Amniotic epithelial cell (primary cell): ENCODE results near the gene RHOH.
"Not testable (repeated sequence)": the region's sequence is repeated elsewhere in the genome, so short reads cannot be mapped to it uniquely, and the experiment has no call there.

Experiments
- DNase-seq: peaks from one replicate; pipeline ENCODE4 v3.0.0-alpha.2; 2010; ENCODE audit warnings: low read depth

Gene RHOH

GRCh38 chr4:40262077-40262528 is 65.3 kb downstream of the RHOH start:
- no peak for DNase-seq

GRCh38 chr4:40262861-40263260 is 66.0 kb downstream of the RHOH start:
- DNase-seq = no peak

GRCh38 chr4:40264497-40264896 is 67.7 kb downstream of the RHOH start:
- peak; percentile 92 for DNase-seq

- peak; percentile 62 for DNase-seq
Observed at GRCh38 chr4:40264995-40265909, 68.4 kb downstream of the RHOH start.

- no peak for DNase-seq
Observed at GRCh38 chr4:40265910-40266274, 69.1 kb downstream of the RHOH start.

DNA sequence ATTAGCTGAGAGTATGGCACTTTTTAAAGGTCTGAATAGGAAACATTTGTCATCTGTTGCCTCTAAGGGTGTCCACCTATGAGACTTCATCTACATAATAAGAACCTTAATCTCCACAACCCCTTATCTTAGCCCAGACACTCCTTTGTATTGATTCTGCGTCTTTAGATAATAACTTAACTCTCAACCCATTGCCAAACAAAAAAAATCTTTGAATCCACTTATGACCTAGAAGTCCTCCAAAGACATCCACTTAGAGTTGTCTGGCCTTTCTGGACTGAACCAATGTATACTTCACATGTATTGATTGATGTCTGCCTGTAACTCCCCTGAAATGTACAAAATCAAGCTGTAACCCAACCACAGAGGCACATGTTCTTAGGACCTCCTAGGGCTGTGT is 72.3 kb downstream of the RHOH start:
- no peak for DNase-seq

GRCh38 chr4:40270609-40271008 is 73.8 kb downstream of the RHOH start:
- DNase-seq = no peak

DNA sequence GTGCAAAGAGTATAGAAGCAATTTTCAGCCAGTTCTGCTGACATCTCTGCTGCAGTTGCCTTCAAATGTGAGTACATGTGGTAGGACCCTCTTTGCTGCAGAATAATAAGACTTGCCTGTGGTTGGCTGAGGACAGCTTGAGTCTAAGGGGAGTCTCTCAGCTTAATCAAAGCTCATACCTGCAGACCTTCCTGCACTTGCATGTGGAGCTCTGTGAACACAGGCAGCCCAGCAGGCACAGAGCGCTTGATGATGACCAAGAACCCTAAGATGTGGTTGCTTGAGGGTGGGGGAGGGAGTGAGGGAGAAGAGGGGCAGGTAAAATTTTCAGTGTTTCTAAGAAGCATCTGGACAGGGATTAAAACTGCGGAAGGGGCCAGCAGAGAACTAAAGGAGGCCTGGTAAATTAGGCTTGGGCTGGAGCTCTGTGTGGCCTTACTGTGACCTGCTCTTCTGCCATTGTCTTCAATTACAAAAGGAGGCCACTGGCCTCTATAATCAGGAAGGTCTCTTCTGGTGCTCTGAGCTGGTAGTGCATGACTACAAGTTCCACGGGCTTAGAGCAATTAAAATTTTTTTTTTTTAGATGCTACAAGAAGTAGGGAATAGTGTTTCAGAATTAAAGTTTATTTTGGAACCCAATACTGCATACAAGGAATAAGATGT is 78.4 kb downstream of the RHOH start:
- no peak for DNase-seq

DNA sequence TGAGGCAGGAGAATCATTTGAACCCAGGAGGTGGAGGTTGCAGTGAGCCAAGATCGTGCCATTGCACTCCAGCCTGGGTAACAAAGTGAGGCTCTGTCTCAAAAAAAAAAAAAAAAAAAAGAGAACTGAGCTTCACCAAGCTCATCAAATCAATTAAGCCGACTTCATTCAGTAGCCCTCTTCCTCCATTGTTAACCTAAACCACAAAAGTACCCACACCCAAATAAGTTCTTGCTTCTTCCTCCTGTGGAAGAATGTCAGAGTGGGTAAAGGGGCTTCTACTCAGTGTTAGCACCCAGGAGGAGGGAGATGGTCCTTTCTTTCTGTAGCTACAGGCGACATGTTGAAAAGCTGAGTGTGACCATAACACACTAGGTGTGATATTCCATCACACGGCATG is 79.7 kb downstream of the RHOH start:
- DNase-seq = no peak

DNA sequence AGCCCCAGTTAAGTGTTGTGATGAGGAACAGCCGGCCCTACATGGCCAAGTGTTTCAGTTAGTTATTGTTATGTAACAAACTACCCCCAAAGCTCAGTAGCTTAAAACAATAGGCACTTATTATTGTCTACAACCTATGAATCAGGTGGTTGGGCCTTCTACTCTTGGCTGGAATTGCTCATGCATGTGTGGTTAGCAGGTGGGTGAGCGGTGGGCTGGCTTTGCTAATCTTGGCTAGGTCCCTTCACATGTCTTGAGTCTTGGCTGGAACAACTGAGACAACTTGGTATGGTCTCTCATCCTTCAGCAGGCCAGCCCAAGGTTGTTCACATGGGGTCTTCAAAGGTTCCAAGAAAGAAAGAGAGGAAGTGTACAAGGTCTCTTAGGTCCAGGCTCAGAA is 83.8 kb downstream of the RHOH start:
- no peak for DNase-seq

GRCh38 chr4:40281099-40281498 is 84.3 kb downstream of the RHOH start:
- no peak for DNase-seq

DNA sequence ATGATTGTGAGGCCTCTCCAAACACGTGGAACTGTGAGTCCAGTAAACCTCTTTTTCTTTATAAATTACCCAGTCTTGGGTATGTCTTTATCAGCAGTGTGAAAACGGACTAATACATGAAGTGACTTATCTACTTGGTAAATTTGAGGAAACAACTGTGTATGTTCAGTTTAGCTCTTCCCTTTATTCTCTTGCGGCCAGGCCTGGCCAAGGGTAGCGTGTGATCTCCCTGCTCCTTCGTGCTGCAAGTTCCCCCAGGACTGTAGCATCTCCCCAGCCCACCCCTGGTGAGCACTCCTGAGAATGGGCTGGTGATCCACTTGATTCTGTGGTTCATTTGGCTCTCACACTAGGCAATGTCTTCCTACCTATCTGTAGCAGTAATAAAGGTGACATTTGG is 85.1 kb downstream of the RHOH start:
- DNase-seq = no peak

DNA sequence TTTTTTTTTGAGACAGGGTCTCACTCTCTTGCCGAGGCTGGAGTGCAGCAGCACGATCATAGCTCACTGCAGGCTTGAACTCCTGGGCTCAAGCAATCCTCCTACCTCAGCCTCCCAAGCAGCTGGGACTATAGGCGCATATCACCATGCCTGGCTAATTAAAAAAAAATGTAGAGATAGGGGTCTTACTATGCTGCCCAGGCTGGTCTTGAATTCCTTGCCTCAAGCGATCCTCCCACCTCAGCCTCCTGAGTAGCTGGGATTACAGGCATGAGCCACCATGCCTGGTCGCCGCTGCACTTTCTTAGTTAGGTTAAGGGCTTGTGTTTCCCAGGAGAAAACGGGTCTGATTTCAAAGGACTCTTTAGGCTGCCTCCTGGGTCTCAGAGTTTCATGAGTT is 86.0 kb downstream of the RHOH start:
- DNase-seq = not testable (repeated sequence)

GRCh38 chr4:40283413-40283812 is 86.6 kb downstream of the RHOH start:
- DNase-seq = no peak

GRCh38 chr4:40283968-40284367 is 87.1 kb downstream of the RHOH start:
- DNase-seq = no peak

GRCh38 chr4:40285692-40286091 is 88.9 kb downstream of the RHOH start:
- no peak for DNase-seq

DNA sequence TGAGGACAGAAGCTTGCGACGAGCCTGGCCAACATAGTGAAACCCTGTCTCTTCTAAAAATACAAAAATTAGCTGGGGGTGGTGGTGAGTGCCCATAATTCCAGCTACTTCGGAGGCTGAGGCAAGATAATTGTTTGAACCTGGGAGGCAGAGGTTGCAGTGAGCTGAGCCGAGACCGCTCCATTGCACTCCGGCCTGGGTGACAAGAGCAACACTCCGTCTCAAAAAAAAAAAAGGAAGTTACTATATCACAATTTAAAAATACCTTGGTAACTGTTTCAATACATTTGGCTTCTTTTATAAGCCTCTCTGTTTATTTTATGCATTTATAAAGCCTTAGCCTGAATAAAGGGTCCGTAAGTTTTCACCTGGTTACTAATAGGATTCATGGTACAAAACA is 91.7 kb downstream of the RHOH start:
- DNase-seq = no peak

DNA sequence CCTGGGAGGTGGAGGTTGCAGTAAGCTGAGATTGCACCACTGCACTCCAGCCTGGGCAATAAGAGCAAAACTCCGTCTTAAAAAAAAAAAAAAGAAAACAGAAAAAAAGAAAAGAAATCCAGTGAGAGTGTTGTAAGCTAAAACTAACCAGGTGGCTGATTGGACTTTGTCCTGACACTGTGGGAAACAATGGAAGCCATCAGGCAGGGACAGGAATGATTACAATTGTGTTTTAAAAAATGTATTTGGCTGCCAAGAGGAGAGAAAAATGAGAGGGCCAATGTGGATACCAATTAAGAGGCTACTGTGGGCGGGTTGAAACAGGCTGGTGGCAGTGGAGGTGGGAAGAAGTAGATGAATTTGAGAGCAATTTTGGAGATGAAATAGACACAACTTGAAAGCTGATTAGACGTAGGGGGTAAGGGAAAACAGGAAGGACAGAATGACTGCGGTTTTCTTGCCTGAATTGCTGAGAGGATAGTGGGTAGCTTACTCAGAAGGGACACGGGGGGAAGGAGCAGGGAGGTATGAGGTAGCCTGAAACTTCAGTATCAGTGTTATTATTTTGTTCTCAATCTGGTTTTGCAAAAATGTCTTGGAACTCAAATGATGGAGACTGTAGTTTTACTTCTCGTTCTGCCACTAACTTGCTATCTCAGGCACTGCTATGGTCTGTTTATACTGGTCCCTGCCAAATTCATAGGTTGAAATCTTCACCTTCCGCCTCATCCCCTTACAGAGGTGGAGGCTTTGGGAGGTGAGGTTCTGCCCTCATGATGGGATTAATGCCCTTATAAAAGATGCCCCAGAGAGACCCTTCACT is 92.7 kb downstream of the RHOH start:
- DNase-seq = no peak

DNA sequence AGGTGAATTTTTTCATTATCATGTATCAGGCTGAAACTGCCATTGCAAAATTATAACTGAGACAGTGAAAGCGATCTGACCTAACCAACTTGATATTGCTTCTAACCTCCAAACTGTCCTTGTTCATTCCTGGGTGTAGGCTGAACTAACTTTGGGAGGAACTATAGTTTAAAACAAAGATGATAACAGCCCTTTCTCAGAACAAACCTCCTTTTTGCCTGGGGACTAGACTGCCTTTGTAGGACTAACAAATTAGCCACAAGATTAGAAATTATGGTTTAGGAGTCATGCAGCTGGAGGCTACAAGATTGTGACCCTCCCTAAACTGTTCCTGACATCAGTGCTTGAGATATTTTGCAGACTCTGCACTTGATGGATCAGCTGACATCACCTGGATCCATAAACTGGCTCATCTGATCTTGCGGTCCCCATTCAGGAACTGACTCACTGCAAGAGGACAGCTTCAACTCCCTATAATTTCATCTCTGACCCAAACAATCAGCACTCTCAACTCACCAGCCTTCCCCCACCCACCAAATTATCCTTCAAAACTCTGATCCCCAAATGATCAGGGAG is 93.9 kb downstream of the RHOH start:
- peak; percentile 32 for DNase-seq

DNA sequence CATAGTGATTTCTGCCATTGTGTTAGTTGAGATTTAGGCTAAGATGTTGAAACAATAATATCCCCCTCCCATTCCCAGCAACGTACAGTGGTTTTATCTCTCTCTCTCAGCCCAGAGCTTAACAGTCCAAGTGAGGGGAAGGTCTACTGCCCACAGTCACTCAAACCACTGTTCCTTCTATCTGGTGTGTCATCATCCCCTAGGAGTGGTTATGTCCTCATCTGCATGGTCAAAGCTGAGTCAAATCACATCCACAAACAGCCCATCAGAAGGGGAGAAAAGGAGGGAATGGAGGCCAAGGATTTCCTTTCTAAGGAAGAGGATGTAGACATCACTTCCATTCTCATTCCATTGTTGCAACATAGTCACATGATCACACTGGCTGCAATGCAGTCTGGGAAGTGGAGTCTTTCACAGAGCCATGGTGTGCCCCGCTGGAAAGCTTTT is 95.5 kb downstream of the RHOH start:
- peak; percentile 94 for DNase-seq

DNA sequence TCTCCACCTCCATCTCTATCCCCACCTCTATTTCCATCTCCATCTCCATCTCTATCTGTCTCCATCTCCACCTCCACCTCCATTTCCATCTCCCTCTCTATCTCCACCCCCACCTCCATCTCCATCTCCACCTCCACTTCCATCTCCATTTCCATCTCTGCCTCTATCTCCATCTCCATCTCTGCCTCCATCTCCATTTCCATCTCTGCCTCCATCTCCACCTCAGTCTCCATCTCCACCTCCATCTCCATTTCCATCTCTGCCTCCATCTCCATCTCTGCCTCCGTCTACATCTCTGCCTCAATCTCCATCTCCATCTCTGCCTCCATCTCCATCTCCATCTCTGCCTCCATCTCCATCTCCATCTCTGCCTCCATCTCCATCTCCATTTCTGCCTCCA is 97.5 kb downstream of the RHOH start:
- no peak for DNase-seq

DNA sequence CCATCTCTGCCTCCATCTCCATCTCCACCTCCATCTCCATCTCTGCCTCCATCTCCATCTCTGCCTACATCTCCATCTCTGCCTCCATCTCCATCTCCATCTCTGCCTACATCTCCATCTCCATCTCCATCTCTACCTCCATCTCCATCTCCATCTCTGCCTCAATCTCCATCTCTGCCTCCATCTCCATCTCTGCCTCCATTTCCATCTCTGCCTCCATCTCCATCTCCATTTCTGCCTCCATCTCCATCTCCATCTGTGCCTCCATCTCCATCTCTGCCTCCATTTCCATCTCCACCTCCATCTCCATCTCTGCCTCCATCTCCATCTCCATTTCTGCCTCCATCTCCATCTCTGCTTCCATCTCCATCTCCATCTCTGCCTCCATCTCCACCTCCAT is 98.2 kb downstream of the RHOH start:
- DNase-seq = not testable (repeated sequence)
